HepG2 (cell line): Measurements from ENCODE around the gene FNDC10. TPM values are rescaled to one million over a fixed set of nuclear protein-coding genes. Genes with fewer than 3 reads are reported as not detected.

ENCODE experiments used
- ATF7-NPFF ChIP-seq: sonication (generic); formaldehyde crosslinking; IDR thresholded peaks from 2 replicates; pipeline ENCODE4 v1.8.1; 2023; ENCODE audit warnings: mild to moderate bottlenecking, low read depth, missing genetic modification reagents, moderate library complexity
- FOXK2 ChIP-seq: fragments of 450-650 bp; IDR thresholded peaks from 2 replicates; pipeline ENCODE4 v1.6.1; 2016
- FOXM1 ChIP-seq: sonication (generic); formaldehyde crosslinking; IDR thresholded peaks from 2 replicates; pipeline ENCODE4 v1.5.0; 2020; ENCODE audit warnings: missing genetic modification reagents
- HOXA9 ChIP-seq: sonication (generic); formaldehyde crosslinking; IDR thresholded peaks from 2 replicates; pipeline ENCODE4 v1.8.1; 2022; ENCODE audit warnings: missing genetic modification reagents, mild to moderate bottlenecking, moderate library complexity, borderline replicate concordance
- MAX ChIP-seq: IDR thresholded peaks from 2 replicates; pipeline ENCODE4 v1.6.1; 2012; ENCODE audit warnings: inconsistent platforms
- MYC ChIP-seq: sonication (generic); formaldehyde crosslinking; IDR thresholded peaks from 2 replicates; pipeline ENCODE4 v1.9.0; 2021; ENCODE audit warnings: missing genetic modification reagents, borderline replicate concordance
- NR2F1 ChIP-seq, 2 experiments: fragments of 450-650 bp in 1 of 2; formaldehyde crosslinking in 1 of 2; IDR thresholded peaks; 2 replicates each; pipeline versions ENCODE4 v1.5.0 to v1.6.1; 2016 to 2020; ENCODE audit warnings: mild to moderate bottlenecking in 1 of 2, missing compliant biosample characterization in 1 of 2, missing genetic modification reagents in 1 of 2, moderate library complexity in 1 of 2
- PAWR ChIP-seq: sonication (generic); formaldehyde crosslinking; IDR thresholded peaks from 2 replicates; pipeline ENCODE4 v1.4.0; 2020; ENCODE audit warnings: missing genetic modification reagents, mild to moderate bottlenecking, borderline replicate concordance
- RNF2 ChIP-seq: fragments of 450-650 bp; conservative IDR thresholded peaks from 2 replicates; pipeline ENCODE4 v1.6.1; 2016; ENCODE audit warnings: low read depth
- SALL2 ChIP-seq: sonication (generic); formaldehyde crosslinking; IDR thresholded peaks from 2 replicates; pipeline ENCODE4 v1.8.1; 2023; ENCODE audit warnings: mild to moderate bottlenecking, missing genetic modification reagents, inconsistent platforms
- TEF ChIP-seq: sonication (generic); formaldehyde crosslinking; IDR thresholded peaks from 2 replicates; pipeline ENCODE4 v1.5.0; 2020; ENCODE audit warnings: missing genetic modification reagents
- TFDP2 ChIP-seq: sonication (generic); formaldehyde crosslinking; IDR thresholded peaks from 2 replicates; pipeline ENCODE4 v1.4.0; 2020; ENCODE audit warnings: missing genetic modification reagents
- TGIF2 ChIP-seq: IDR thresholded peaks from 2 replicates; pipeline ENCODE4 v1.6.1; 2016; ENCODE audit warnings: control low read depth, missing compliant biosample characterization
- YY1 ChIP-seq: IDR thresholded peaks from 2 replicates; pipeline ENCODE4 v1.6.1; 2011; ENCODE audit warnings: low read length, low read depth, moderate library complexity, mild to moderate bottlenecking; ENCODE audit not compliant: insufficient read depth, insufficient replicate concordance
- ZFX ChIP-seq: sonication (generic); formaldehyde crosslinking; IDR thresholded peaks from 2 replicates; pipeline ENCODE4 v1.4.0; 2020; ENCODE audit warnings: mild to moderate bottlenecking, low read depth, missing genetic modification reagents, moderate library complexity
- ZHX1 ChIP-seq: sonication (generic); formaldehyde crosslinking; IDR thresholded peaks from 2 replicates; pipeline ENCODE4 v1.8.1; 2022; ENCODE audit warnings: low read depth, mild to moderate bottlenecking, missing genetic modification reagents
- ZNF17 ChIP-seq: sonication (generic); formaldehyde crosslinking; IDR thresholded peaks from 2 replicates; pipeline ENCODE4 v1.5.0; 2020; ENCODE audit warnings: mild to moderate bottlenecking, missing genetic modification reagents
- ZNF451 ChIP-seq: sonication (generic); formaldehyde crosslinking; IDR thresholded peaks from 2 replicates; pipeline ENCODE4 v1.5.0; 2020; ENCODE audit warnings: mild to moderate bottlenecking, missing genetic modification reagents
- ZNF510 ChIP-seq: sonication (generic); formaldehyde crosslinking; IDR thresholded peaks from 2 replicates; pipeline ENCODE4 v1.4.0; 2020; ENCODE audit warnings: low read depth, mild to moderate bottlenecking, missing genetic modification reagents
- ZNF800 ChIP-seq: sonication (generic); formaldehyde crosslinking; IDR thresholded peaks from 2 replicates; pipeline ENCODE4 v1.4.0; 2020; ENCODE audit warnings: missing genetic modification reagents
- ZNF878 ChIP-seq: sonication (generic); formaldehyde crosslinking; IDR thresholded peaks from 2 replicates; pipeline ENCODE4 v1.8.1; 2023; ENCODE audit warnings: mild to moderate bottlenecking, missing genetic modification reagents, moderate library complexity
- ZSCAN21 ChIP-seq: sonication (generic); formaldehyde crosslinking; IDR thresholded peaks from 2 replicates; pipeline ENCODE4 v1.8.0; 2022; ENCODE audit warnings: mild to moderate bottlenecking, missing genetic modification reagents, moderate library complexity, borderline replicate concordance
- polyA plus RNA-seq, 8 experiments: library from polyadenylated mRNA; depleted of rRNA in 3 of 8; stranded (reverse) in 7 of 8; unstranded in 1 of 8; fragments of >200 nt; fragmentation: Illumina TruSeq in 4 of 8; extraction: Trizol in 4 of 8; gene quantifications; 2 replicates each; pipeline versions ENCODE4 v1.2.1 to v1.2.3, GENCODE V29; 2011 to 2016; ENCODE audit warnings: low read depth in 4 of 8, missing spikeins in 1 of 8, mixed read lengths in 1 of 8; ENCODE audit not compliant: insufficient read depth in 1 of 8
- total RNA-seq, 5 experiments: library from RNA; depleted of rRNA; stranded (reverse); fragments of >200 nt; fragmentation: Illumina TruSeq; extraction: Trizol; gene quantifications; 2 replicates each; pipeline ENCODE4 v1.2.3, GENCODE V29; 2016; ENCODE audit warnings: low read depth in 1 of 5

Gene FNDC10
- total and polyA plus RNA-seq, 2 of the 13 experiments (the other 11 are each of a cell fraction or from before 2014, with no cell fraction given), result 2.2 to 2.5 TPM

- TF ChIP-seq ZNF800 (CRISPR knock-in tag) (peak; percentile 48; the same call in 1 of the 2 replicates), ZFX (CRISPR knock-in tag) (peak; percentile 27; the same call in 1 of the 2 replicates), ZNF510 (CRISPR knock-in tag) (no peak), RNF2 (0 out of 2 replicates have a peak, but pooled peaks have one; percentile 39), TGIF2 (CRISPR knock-in tag) (no peak), ATF7-NPFF (peak; percentile 60; the same call in 1 of the 2 replicates), SALL2 (CRISPR knock-in tag) (0 out of 2 replicates have a peak, but pooled peaks have one; percentile 58), ZNF878 (no peak), ZHX1 (peak; percentile 58; the same call in 1 of the 2 replicates), FOXM1 (0 out of 2 replicates have a peak, but pooled peaks have one; percentile 15), ZNF17 (CRISPR knock-in tag) (no peak), MAX (peak; percentile 89), ZSCAN21 (CRISPR knock-in tag) (0 out of 2 replicates have a peak, but pooled peaks have one; percentile 17), PAWR (no peak), ZNF451 (CRISPR knock-in tag) (no peak), NR2F1 (CRISPR knock-in tag; IDR thresholded peaks at IDR 0.05) (no peak), HOXA9 (CRISPR knock-in tag) (no peak), FOXK2 (no peak), YY1 (peak; percentile 22), TEF (CRISPR knock-in tag) (no peak), TFDP2 (CRISPR knock-in tag) (0 out of 2 replicates have a peak, but pooled peaks have one; percentile 51), MYC (CRISPR knock-in tag) (peak; percentile 52; the same call in 1 of the 2 replicates)
Measured at GRCh38 chr1:1599030-1599934, 653 bp downstream of the FNDC10 start (continued).
